Effector CD8-positive, alpha-beta T cell (primary cell): ENCODE measurements around the gene DPYD.

ENCODE experiments used
- DNase-seq: peaks from one replicate; lab custom pipeline; 2025; lab: John Stamatoyannopoulos, UW

Gene DPYD

DNA sequence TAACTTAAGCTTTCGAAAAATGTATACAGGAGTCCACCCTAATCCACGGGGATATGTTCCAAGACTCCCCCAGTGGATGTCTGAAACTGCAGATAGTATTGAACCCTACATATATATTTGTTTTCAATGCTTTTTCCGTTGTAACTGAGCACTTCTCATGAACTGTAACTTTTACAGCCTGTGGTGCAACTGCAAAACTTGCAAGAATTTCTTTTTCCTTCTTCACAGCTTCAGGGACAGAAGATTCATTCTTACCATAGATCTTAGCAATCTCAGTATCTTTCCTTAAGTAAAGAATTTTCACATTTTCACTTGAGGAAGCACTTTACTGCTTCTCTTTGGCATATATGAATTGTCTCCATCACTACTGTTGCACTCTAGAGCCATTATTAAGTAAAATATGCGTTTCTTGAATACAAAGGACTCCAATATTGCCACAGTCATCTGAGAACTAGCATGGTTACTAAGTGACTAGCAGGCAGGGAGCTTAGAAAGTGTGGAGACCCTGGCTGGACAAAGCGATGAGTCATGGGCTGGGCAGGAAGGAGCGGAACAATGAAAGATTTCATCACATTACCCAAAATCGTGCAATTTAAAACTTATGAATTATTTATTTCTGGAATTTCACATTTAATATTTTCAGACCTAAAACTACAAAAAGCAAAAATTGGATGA lies 14.1 kb downstream of the DPYD start:
- DNase-seq: no peak

GRCh38 chr1:97905141-97905940 lies 15.5 kb downstream of the DPYD start:
- DNase-seq: no peak

DNA sequence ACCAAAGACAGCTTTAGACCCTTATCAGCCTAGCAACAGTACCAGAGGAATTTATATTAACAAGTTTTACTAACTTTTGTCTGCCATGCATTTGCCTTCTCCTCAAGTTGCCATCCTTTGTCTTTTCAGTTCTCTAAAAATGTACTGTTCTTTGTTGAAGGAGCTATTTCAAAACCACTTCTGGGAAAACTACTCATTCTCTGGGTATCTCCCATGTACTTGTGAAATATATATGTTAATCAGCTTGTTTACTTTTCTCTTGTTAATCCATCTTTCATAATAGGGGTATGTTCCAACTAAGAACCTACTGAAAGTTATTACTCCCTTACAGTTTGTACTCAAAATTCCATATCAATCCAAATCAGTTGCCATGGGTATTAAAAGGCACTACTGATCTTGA lies 16.3 kb downstream of the DPYD start:
- DNase-seq: no peak

DNA sequence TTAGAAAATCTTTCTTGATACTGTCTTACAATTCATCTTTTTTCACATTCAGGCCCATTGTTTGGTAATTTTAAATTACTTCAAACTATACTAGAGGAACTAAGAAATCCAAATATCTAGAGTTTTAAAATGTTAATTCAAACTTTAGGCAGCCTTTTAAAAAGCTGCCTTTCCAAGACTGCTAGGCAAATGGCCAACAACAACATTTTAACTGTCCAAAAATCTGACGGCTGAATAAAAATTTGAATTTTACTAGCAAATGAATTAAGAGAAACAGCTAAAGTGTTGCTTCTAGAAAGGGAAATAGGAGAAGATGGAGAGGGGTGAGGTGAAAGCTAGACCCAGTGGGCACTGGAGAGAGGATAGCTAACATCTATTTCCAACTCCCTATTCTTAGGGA lies 17.2 kb downstream of the DPYD start:
- no peak for DNase-seq

DNA sequence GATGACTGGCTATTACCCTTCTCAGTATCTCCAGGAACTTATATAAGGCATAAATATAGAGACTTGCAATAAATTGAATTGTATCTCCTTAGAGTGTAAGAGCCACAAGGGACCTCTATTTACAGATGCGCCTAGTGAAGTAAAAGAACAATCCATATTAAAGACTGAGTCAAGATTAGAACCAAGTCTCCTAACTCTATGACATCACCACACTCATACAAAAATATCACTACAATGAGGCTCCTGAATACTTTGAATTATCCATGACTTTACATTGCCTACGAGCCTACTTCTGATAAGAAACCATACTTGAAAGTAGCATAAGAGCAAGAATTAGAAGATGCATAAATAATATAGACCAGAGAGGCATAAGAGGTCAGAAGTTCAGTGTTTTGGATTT lies 18.8 kb downstream of the DPYD start:
- DNase-seq: no peak

DNA sequence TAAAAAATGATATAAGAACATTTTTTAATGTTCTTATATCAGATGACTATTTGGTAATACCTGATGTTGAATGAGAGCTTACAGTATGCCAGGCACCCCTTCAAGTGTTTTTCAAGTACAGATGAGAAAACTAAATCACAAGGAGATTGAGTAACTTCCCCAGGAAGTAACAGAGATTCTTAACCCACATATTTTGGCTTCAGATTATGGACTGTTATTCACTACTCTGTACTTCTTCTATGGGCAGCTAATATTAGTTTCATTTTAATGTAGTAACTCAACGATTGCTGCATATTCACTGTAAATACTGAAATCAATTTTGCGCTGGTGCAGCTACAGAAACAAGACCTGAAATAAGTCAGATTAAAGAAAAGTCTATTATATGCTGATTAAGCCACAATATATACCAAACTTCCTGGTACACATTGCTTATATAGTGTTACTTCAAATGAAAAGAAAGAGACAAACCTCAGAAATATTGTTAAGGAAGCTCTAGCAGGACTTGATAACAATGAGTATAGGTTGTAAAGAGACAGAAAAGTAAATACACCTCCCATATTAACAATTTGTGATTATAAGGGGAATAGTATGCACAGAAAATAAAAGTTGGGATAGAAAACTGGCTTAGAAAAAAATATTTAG lies 19.7 kb downstream of the DPYD start:
- DNase-seq: no peak

- DNase-seq: no peak
These were observed 21.9 kb downstream of the DPYD start for GRCh38 chr1:97898948-97899347.

DNA sequence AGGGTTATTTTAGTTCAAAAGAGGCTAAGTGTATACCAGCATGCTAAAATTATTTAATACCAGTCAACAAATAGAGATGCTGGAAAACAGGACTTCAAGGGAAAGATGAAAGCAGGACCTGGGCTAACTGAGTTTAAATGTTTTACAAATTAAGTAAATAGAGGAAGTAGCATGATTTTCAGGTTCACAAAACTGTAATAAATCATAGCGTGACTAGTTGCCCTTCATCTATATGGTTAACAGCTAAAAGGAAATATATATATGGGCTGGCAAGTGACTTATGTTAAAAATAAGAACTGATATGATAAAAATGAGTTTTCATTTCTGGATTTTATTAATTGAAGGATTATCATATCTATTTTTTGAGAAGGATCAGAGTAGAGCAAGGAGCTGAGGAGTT lies 25.6 kb downstream of the DPYD start:
- DNase-seq: no peak

- no peak for DNase-seq
These were observed 27.0 kb downstream of the DPYD start for GRCh38 chr1:97893844-97894243.

DNA sequence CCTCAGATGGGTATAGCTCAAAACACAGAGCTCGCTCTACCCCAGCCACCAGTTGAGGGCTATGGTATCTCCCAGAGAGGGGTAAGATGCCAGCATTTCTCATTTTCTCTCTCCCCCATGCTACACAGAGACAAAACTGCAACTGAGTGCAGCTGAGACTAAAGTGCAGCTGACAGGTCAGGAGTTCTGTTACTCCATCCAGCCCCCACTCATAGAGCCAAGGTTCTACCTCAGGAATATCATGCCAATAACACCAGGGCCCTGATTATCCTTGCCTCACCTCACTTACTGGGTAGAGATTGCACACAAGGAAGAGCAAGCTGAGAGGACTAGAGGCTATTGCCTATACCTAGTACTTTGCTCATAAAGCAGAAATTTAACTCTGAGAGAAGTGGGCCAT lies 34.6 kb downstream of the DPYD start:
- DNase-seq: no peak

GRCh38 chr1:97883823-97884222 lies 37.0 kb downstream of the DPYD start:
- DNase-seq: no peak

DNA sequence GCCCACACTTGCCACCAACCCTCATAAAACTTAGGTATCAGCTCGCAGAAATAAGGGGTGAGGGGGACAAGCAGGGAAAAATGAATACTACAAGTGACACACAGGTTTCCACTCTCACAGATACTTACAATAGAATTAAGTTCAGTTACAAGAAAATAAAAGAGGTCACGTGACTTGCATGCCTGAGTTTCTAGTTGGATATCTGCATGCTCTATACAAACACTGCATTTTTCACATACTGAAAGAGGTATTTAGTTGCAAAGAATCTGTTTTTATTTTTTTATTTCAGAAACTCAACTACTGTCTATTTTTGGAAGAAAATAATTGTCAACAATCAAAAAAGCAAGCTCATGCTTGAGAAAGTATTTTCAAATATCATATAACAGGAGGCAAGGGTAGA lies 43.5 kb downstream of the DPYD start:
- DNase-seq: no peak

- no peak for DNase-seq
These were observed 44.8 kb downstream of the DPYD start for GRCh38 chr1:97875996-97876395.

GRCh38 chr1:97870589-97870988 lies 50.2 kb downstream of the DPYD start:
- no peak for DNase-seq

DNA sequence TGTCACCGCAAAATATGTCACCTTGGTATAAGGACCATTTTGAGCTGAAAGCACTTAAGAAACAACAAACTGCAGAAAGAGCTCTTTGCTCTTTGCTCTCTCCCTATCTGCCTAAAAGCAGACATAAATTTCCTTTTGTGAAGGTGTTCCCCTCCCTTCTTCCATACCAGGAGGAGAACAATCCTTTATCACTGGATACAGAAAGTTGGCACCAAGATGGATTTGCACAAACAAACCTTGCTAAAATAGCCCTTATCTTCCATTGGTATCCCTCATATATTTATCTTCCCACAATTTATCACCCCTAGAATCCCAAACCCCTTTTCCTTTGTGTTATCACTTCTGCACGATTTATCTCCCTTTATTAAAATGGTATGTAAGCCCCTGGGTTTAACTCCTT lies 51.4 kb downstream of the DPYD start:
- no peak for DNase-seq

DNA sequence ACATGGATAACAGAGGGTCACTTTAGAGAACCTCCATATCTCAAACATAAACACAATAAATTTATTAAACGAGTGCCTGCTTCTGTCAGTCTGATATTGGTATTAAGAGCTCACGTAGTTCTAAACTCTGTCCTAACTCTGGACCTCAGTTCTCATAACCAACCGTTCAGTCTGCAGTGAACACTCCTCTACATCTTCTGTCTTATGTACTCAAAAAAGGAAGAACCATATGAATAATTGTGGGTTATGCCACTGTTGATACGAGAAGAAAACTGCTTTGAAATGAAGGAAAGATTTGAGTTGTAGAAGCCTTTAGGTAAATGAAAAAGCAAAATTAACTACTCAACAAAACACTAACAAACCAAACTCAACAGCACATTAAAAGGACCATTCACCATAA lies 53.7 kb downstream of the DPYD start:
- no peak for DNase-seq

DNA sequence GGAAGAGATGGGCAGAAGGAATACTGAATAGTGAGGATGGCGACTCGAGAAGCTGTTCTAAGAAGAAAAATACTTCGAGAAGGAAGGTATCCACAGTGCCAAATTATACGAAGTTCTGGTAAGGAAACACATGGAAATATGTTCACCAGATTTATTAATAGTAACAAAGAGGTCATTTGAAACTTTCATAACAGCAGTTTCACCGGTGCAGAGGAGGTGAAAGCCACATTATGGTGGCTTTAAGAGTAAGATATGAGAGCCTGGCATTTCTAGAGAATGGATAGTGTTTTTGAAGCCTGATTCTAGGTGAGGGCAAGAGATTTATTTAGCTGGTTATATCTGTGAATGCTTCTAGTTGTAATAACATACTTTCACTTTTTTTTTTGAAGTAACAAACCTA lies 56.2 kb downstream of the DPYD start:
- no peak for DNase-seq

DNA sequence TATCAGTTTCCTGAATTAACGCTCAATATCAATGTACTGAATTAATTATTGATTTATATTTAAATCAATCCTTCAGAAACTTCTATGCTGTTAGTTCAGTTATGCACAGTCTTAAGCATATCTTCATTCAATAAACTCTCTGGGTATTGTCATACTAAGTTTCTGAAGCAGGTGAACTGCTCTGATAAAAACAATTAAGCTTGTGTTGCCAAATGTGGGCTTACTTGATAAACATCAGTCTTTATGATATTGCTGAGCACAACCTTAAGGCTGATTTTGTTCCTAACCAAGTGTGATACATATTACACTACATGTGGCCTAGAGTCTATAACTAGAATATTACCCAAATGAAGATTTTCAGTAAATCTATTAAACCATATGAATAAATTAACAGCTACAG lies 67.6 kb downstream of the DPYD start:
- DNase-seq: no peak

- DNase-seq: no peak
These were observed 71.2 kb downstream of the DPYD start for GRCh38 chr1:97849345-97850340.

DNA sequence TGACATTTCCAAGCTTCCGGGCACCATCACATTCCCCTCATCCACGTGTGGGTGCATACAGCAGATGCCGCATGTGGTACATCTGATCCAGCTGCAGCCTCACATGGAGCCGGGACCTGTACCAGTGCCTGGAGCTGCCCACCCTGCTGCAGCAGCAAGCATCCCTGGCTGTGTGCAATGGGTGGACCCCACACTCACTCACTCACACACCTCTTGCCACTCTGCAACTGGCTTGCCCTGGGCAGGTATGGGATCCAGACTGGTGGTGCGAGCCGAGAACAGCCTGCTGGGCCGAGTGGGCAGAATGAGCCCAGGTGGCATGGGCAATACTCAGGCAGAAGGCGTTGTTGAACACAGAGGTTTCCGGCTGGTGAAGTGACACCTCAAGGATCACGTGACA lies 75.0 kb downstream of the DPYD start:
- DNase-seq: no peak

- no peak for DNase-seq
These were observed 76.2 kb downstream of the DPYD start for GRCh38 chr1:97844552-97845089.

GRCh38 chr1:97841338-97841737 lies 79.5 kb downstream of the DPYD start:
- DNase-seq: no peak
